Upper lobe of right lung (tissue), 1 donor: ENCODE data around the gene PLAAT4. TPM values are rescaled to one million over a fixed set of nuclear protein-coding genes. Genes with fewer than 3 reads are reported as not detected.
"Not testable (repeated sequence)": the region's sequence is repeated elsewhere in the genome, so short reads cannot be mapped to it uniquely, and the experiment has no call there.

Source experiments
- ATAC-seq: fragments of 200-7000 bp; cut with Tn5 transposase; one replicate; pipeline ENCODE4 v1.9.1; 2020; ENCODE audit warnings: mild to moderate bottlenecking, moderate library complexity
- DNase-seq: peaks from one replicate; pipeline ENCODE4 v3.0.0-alpha.2; 2020
- H3K27ac ChIP-seq: fragments of 200-600 bp; one replicate; pipeline ENCODE4 v1.8.0; 2022
- H3K27me3 ChIP-seq: fragments of 200-600 bp; one replicate; pipeline ENCODE4 v1.8.0; 2022; ENCODE audit warnings: mild to moderate bottlenecking
- H3K36me3 ChIP-seq: fragments of 200-600 bp; one replicate; pipeline ENCODE4 v1.8.0; 2022
- H3K4me1 ChIP-seq: fragments of 200-600 bp; one replicate; pipeline ENCODE4 v1.8.0; 2022
- H3K4me3 ChIP-seq: fragments of 200-600 bp; one replicate; pipeline ENCODE4 v1.8.0; 2022; ENCODE audit warnings: mild to moderate bottlenecking
- H3K9me3 ChIP-seq: fragments of 200-600 bp; one replicate; pipeline ENCODE4 v1.8.0; 2022
- intact Hi-C: fragments of 100-400 bp; cut with DNase I; formaldehyde crosslinking; loops from one replicate; pipeline ENCODE4 v1.11.0; 2022
- total RNA-seq: library from RNA; stranded (reverse); fragmentation: NEBNext Ultra II Directional; extraction: Animal tissue kit (Norgen Biotek cat#: 25700); gene quantifications from one replicate; pipeline ENCODE4 v1.2.1, GENCODE V29; 2021
- TF ChIP-seq, protein P1 (sequence below): fragments of 200-600 bp; IDR thresholded peaks from one replicate; pipeline ENCODE4 v1.8.0; 2022; ENCODE audit warnings: antibody characterized with exemption
- donor health status: DM: no; HTN: yes; CAD: no; lungs with severe emphysema.

The PLAAT4 gene
- total RNA-seq, 1 donor from 2014 or later: 185 TPM

DNA sequence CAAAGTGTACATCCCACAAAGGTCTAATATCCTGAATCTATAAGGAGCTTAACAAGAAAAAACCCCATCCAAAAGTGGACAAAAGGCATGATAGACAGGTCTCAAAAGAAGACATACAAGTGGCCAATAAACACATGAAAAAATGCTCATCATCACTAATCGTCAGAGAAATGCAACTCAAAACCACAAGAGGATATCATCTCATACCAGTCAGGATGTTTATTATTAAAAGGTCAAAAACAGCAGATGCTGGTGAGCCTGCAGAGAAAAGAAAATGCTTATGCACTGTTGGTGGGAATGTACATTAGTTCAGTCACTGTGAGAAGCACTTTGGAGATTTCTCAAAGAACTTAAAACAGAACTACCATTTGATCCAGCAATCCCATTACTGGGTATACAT is 18.1 kb upstream of the PLAAT4 start:
- Histone ChIP-seq H3K9me3 (no peaks in the 10 kb centered on the region), H3K27ac (no peak overlapping the region), H3K4me1 (no peaks in the 10 kb centered on the region), H3K4me3 (no peak overlapping the region), H3K36me3 (no peaks in the 10 kb centered on the region), H3K27me3 (no peaks in the 10 kb centered on the region)
- intact Hi-C loops: no loop called here
- TF ChIP-seq, protein P1, sequence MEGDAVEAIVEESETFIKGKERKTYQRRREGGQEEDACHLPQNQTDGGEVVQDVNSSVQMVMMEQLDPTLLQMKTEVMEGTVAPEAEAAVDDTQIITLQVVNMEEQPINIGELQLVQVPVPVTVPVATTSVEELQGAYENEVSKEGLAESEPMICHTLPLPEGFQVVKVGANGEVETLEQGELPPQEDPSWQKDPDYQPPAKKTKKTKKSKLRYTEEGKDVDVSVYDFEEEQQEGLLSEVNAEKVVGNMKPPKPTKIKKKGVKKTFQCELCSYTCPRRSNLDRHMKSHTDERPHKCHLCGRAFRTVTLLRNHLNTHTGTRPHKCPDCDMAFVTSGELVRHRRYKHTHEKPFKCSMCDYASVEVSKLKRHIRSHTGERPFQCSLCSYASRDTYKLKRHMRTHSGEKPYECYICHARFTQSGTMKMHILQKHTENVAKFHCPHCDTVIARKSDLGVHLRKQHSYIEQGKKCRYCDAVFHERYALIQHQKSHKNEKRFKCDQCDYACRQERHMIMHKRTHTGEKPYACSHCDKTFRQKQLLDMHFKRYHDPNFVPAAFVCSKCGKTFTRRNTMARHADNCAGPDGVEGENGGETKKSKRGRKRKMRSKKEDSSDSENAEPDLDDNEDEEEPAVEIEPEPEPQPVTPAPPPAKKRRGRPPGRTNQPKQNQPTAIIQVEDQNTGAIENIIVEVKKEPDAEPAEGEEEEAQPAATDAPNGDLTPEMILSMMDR: no peak
- DNase-seq (no peak), ATAC-seq (no peak)

DNA sequence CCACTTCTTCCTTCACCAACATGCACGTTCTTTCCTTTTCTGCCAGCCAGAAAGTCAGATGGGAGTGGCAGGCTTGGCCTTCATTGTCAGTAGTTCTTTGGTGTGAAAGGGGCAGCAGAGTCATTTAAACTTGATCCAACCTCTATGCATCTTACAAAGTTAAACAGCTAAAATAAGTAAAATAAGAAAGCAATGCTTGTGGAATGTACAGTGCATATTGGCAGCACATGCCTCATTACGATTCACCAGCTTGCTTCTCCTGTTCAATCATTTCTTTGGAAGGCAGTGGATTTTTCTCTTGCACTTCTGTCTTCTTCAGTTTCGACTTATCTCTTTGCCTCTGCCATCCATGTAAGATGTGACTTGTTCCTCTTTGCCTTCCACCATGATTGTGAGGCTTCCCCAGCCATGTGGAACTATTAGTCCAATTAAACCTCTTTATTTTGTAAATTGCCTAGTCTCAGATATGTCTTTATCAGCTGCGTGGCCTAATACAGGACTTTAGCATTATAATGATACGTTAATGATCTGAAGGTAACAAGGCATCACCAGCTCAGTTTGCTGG is 15.9 kb upstream of the PLAAT4 start:
- H3K9me3 ChIP-seq: no peaks in the 10 kb centered on the region
- no peak overlapping the region for H3K27ac ChIP-seq
- H3K27me3 ChIP-seq: no peaks in the 10 kb centered on the region
- no peak for DNase-seq
- intact Hi-C loops: no loop called here
- no peaks in the 10 kb centered on the region for H3K4me1 ChIP-seq
- TF ChIP-seq, protein P1: no peak
- no peak for ATAC-seq
- H3K4me3 ChIP-seq: no peak overlapping the region
- no peaks in the 10 kb centered on the region for H3K36me3 ChIP-seq

DNA sequence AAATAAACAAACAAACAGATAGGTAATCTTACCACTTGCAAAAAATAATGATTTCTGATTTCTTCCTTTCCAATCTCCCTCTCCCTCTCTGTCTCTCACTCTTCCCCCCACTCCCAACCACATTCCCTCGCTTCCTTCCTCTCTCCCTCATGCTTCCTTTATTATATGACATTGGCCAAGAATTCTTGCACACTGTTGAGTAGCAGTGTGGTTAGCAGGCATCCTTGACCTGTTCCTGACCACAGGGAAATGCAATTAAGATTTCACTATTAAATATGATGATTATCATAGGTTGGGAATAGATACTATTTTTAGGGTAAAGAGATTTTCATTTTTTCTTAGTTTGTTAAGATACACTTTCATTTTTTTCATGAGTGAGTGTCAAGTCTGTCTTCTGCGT is 14.7 kb upstream of the PLAAT4 start:
- no peaks in the 10 kb centered on the region for H3K9me3 ChIP-seq
- no peaks in the 10 kb centered on the region for H3K4me1 ChIP-seq
- TF ChIP-seq, protein P1: no peak
- DNase-seq (no peak), ATAC-seq (no peak)
- intact Hi-C loops: no loop called here
- no peaks in the 10 kb centered on the region for H3K36me3 ChIP-seq
- H3K27me3 ChIP-seq: no peaks in the 10 kb centered on the region
- no peak overlapping the region for H3K27ac ChIP-seq
- no peak overlapping the region for H3K4me3 ChIP-seq

DNA sequence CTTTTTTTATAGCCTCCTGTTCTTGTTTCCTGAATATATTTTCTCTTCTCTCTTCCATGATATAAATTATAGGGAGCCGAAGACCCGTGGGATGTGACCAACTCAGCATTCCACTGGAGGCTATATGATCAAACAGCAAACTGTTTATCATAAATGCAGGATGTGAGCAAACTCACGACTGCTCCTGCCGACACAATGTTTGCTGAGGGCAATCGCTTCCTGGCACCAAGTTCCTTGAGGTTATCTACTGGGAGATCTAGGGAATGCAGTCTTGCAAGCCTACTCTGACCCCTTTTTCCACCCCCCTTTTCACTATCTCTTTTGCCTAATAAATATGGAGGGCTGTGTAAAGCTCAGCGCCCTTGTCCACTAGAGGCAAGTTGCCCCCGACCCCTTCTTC is 13.5 kb upstream of the PLAAT4 start:
- TF ChIP-seq, protein P1: no peak
- Histone ChIP-seq H3K27me3 (no peaks in the 10 kb centered on the region), H3K9me3 (no peaks in the 10 kb centered on the region), H3K36me3 (no peaks in the 10 kb centered on the region), H3K4me3 (no peak overlapping the region), H3K4me1 (no peaks in the 10 kb centered on the region), H3K27ac (no peak overlapping the region)
- intact Hi-C loops: no loop called here
- DNase-seq (no peak), ATAC-seq (no peak)

DNA sequence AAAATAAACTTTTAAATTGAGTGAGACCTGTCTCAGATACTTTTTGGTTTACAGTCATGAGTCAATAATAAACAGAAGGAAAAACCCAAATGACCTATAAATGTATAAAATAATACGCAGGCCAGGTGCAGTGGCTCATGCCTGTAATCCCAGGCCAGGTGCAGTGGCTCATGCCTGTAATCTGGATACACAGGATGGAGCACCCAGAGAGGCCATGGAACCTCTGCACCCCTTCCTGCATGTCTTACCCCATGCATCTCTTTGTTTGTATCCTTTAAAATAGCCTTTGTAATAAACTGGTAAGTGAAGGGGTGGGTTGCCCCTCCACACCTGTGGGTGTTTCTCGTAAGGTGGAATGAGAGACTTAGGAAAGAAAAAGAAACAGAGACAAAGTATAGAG is 8.9 kb upstream of the PLAAT4 start:
- Histone ChIP-seq H3K36me3 (no peaks in the 10 kb centered on the region), H3K27ac (peak overlapping the region; percentile 72), H3K9me3 (no peaks in the 10 kb centered on the region), H3K4me1 (peaks cover 14% of the 10 kb centered on the region), H3K4me3 (no peak overlapping the region), H3K27me3 (no peaks in the 10 kb centered on the region)
- no peak for DNase-seq
- intact Hi-C loops: no loop called here
- no peak for ATAC-seq
- TF ChIP-seq, protein P1: no peak

DNA sequence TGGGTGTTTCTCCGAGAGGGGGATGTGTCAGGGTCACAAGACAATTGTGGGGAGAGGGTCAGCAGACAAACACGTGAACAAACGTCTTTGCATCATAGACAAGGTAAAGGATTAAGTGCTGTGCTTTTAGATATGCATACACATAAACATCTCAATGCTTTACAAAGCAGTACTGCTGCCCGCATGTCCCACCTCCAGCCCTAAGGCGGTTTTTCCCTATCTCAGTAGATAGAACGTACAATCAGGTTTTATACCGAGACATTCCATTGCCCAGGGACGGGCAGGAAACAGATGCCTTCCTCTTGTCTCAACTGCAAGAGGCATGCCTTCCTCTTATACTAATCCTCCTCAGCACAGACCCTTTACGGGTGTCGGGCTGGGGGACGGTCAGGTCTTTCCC is 8.5 kb upstream of the PLAAT4 start:
- H3K27me3 ChIP-seq, ATAC-seq, H3K36me3 ChIP-seq, H3K9me3 ChIP-seq, DNase-seq, H3K4me3 ChIP-seq, intact Hi-C loops: not testable (repeated sequence)
- peaks cover 17% of the 10 kb centered on the region for H3K4me1 ChIP-seq
- H3K27ac ChIP-seq: peak overlapping the region; percentile 72

DNA sequence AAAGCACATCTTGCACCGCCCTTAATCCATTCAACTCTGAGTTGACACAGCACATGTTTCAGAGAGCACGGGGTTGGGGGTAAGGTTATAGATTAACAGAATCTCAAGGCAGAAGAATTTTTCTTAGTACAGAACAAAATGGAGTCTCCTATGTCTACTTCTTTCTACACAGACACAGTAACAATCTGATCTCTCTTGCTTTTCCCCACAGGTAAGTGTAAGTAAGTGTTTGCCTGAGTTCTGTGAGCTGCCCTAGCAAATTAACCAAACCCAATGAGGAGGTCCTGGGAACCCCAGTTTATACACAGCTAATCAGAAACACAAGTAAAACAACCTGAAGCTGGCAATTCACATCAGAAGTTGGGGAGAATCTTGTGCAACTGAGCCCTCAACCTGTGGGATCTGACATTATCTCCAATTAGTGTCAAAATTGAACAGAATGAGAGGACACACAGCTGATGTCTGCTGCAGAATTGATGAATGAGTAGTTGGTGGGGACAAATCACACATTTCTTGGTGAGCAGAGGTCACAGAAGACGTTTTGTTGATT is 7.8 kb upstream of the PLAAT4 start:
- H3K27me3 ChIP-seq, ATAC-seq, H3K4me3 ChIP-seq, H3K36me3 ChIP-seq, H3K9me3 ChIP-seq, intact Hi-C loops, DNase-seq: not testable (repeated sequence)
- peak overlapping the region; percentile 68 for H3K27ac ChIP-seq
- peaks cover 17% of the 10 kb centered on the region for H3K4me1 ChIP-seq

DNA sequence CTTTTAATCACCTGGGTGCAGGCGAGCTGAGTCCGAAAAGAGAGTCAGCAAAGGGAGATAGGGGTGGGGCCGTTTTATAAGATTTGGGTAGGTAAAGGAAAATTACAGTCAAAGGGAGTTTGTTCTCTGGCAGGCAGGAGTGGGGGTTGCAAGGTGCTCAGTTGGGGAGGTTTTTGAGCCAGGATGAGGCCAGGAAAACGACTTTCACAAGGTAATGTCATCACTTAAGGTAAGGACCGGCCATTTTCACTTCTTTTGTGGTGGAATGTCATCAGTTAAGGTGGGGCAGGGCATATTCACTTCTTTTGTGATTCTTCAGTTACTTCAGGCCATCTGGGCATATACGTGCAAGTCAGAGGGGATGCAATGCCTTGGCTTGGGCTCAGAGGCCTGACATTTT is 7.2 kb upstream of the PLAAT4 start:
- H3K9me3 ChIP-seq, H3K4me3 ChIP-seq, H3K27me3 ChIP-seq, H3K36me3 ChIP-seq, intact Hi-C loops, ATAC-seq, DNase-seq: not testable (repeated sequence)
- H3K4me1 ChIP-seq: peaks cover 17% of the 10 kb centered on the region
- H3K27ac ChIP-seq: peak overlapping the region; percentile 68
